Prostate gland (tissue), 2 donors: Measurements from ENCODE around the gene RNF208. TPM values are rescaled to one million over a fixed set of nuclear protein-coding genes. Genes with fewer than 3 reads are reported as not detected.
A peak's percentile ranks its signal among the peaks of the same experiment; 100 is the strongest.
"Not testable (repeated sequence)": the region's sequence is repeated elsewhere in the genome, so short reads cannot be mapped to it uniquely, and the experiment has no call there.

ENCODE experiments used
- DNase-seq: peaks from one replicate; pipeline ENCODE4 v3.0.0-alpha.2; 2019; ENCODE audit warnings: low spot score
- H3K27ac ChIP-seq, 2 donors: fragments of 200-600 bp; sonication (generic); 2 replicates each; pipeline ENCODE4 v1.5.1; 2017 to 2019
- H3K27me3 ChIP-seq: fragments of 200-600 bp; sonication (generic); replicated peaks from 2 replicates; pipeline ENCODE4 v1.5.1; 2019; ENCODE audit not compliant: insufficient read depth
- H3K36me3 ChIP-seq, 2 donors: fragments of 200-600 bp; sonication (generic); 1 replicate in 1 of 2; 2 replicates in 1 of 2; pipeline versions ENCODE4 v1.5.1 to v1.8.1; 2017 to 2019
- H3K4me1 ChIP-seq: fragments of 200-600 bp; sonication (generic); replicated peaks from 2 replicates; pipeline ENCODE4 v1.5.1; 2019
- H3K4me3 ChIP-seq, 2 donors: fragments of 200-600 bp; sonication (generic); 2 replicates each; pipeline ENCODE4 v1.5.1; 2017 to 2019
- H3K9me3 ChIP-seq: fragments of 200-600 bp; sonication (generic); 2 replicates; pipeline ENCODE4 v1.5.1; 2017
- CTCF ChIP-seq, 4 experiments: fragments of 200-600 bp in 2 of 4; fragments of 450-650 bp in 2 of 4; sonication (generic) in 2 of 4; IDR thresholded peaks; 1 replicate in 3 of 4; 2 replicates in 1 of 4; pipeline ENCODE4 v1.5.1; 2016 to 2019; ENCODE audit warnings: antibody characterized with exemption in 4 of 4, mild to moderate bottlenecking in 2 of 4, moderate library complexity in 2 of 4
- POLR2A ChIP-seq: fragments of 450-650 bp; IDR thresholded peaks from one replicate; pipeline ENCODE4 v1.6.1; 2016; ENCODE audit warnings: antibody characterized with exemption, mild to moderate bottlenecking
- POLR2AphosphoS5 ChIP-seq: sonication (generic); formaldehyde crosslinking; IDR thresholded peaks from one replicate; pipeline ENCODE4 v1.6.1; 2017; ENCODE audit warnings: antibody characterized with exemption
- WGBS: methylation state at CpG from one replicate; pipeline ENCODE4 v1.1.5; 2018; 5-methylcytosine and 5-hydroxymethylcytosine counted together
- intact Hi-C: fragments of 100-400 bp; cut with DNase I; formaldehyde crosslinking; loops from one replicate; pipeline ENCODE4 v1.14.2; 2022
- total RNA-seq, 2 donors: library from RNA; depleted of rRNA; stranded (reverse); fragments of >200 nt; gene quantifications; one replicate each; pipeline ENCODE4 v1.1.0, GENCODE V29; 2016

Gene RNF208
- total RNA-seq, 2 donors from 2014 or later, result 3.8 to 6.2 TPM

DNA sequence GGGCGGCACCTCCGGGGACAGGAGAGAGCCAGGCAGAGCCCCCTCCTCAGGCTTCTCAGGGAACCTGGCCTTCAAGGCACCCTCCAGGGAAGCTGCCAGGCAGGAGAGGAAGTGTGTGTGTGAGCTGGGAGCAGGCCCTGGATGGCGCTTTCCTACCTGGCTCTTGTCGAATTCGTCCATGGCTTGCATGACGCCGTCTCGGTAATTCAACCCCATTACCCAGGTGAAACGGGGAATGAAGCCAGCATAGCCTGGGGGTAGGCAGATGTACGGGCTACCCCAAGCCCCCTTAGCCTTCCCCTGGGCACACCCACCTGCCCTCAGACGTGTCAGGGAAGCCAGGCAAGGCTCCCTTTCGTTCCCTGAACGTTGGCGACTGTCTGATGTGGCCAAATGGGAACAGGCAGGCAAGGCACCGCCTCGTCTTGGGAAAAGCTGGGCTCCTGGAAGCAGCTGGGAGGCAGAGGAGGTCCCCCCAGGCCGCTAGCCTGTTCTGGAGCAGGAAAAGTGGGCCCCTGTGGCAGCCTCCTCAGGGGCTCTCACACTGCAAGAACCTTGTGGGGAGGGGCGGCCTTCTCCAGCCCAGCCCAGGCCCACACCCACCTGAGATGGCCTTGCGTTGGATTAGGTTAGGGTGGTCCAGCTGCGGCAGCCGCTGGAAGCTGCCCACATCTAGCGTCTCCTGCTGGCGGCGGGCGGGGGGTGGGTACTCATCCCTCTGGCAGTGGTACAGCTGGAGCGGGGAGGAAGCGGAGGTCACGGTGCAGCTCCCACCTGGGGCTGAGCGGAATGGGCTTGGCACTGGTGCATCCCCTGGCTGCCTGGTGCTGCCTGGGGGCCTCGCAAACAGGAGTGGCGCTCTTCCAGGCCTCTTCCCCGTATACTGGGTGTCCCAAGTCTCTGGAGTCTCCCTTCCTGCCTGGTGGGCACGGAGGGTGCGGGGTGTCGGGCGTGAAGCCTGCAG is 22.7 kb upstream of the RNF208 start:
- intact Hi-C loops, result no loop called here
- no peak for TF ChIP-seq POLR2A
- no peak for TF ChIP-seq CTCF (IDR thresholded peaks at IDR 0.05)
- no peak for TF ChIP-seq POLR2AphosphoS5
- H3K27ac ChIP-seq, result no peak overlapping the region

GRCh38 chr9:137243626-137244485 is 21.8 kb upstream of the RNF208 start:
- TF ChIP-seq POLR2A, result no peak
- TF ChIP-seq CTCF (IDR thresholded peaks at IDR 0.05), result no peak
- no peak for TF ChIP-seq POLR2AphosphoS5
- H3K4me1 ChIP-seq, result peaks cover 9% of the 10 kb centered on the region

More for the DNA sequence above, 22.7 kb upstream of the RNF208 start:
- no peaks in the 10 kb centered on the region for H3K27me3 ChIP-seq
- H3K4me1 ChIP-seq, result peaks cover 7% of the 10 kb centered on the region
- H3K4me3 ChIP-seq, result no peak overlapping the region
- 42% methylated on average over 32 of the region's 36 CpGs for WGBS
- no peaks in the 10 kb centered on the region for H3K9me3 ChIP-seq
- no peak for DNase-seq
- H3K36me3 ChIP-seq, result peaks cover 0 to 11% of the 10 kb centered on the region in 2 donors

GRCh38 chr9:137243266-137243625 is 21.2 kb upstream of the RNF208 start:
- WGBS, result 94% methylated on average over 18 of the region's 18 CpGs
- not testable (repeated sequence) for H3K27ac ChIP-seq

More at GRCh38 chr9:137243626-137244485, 21.8 kb upstream of the RNF208 start:
- H3K36me3 ChIP-seq, result peaks cover 0 to 11% of the 10 kb centered on the region in 2 donors
- DNase-seq, result no peak
- H3K27me3 ChIP-seq, result no peaks in the 10 kb centered on the region
- no peak overlapping the region for H3K27ac ChIP-seq
- WGBS, result 77% methylated on average over 15 of the region's 15 CpGs
- no peaks in the 10 kb centered on the region for H3K9me3 ChIP-seq
- intact Hi-C loops, result no loop called here
- H3K4me3 ChIP-seq, result no peak overlapping the region

DNA sequence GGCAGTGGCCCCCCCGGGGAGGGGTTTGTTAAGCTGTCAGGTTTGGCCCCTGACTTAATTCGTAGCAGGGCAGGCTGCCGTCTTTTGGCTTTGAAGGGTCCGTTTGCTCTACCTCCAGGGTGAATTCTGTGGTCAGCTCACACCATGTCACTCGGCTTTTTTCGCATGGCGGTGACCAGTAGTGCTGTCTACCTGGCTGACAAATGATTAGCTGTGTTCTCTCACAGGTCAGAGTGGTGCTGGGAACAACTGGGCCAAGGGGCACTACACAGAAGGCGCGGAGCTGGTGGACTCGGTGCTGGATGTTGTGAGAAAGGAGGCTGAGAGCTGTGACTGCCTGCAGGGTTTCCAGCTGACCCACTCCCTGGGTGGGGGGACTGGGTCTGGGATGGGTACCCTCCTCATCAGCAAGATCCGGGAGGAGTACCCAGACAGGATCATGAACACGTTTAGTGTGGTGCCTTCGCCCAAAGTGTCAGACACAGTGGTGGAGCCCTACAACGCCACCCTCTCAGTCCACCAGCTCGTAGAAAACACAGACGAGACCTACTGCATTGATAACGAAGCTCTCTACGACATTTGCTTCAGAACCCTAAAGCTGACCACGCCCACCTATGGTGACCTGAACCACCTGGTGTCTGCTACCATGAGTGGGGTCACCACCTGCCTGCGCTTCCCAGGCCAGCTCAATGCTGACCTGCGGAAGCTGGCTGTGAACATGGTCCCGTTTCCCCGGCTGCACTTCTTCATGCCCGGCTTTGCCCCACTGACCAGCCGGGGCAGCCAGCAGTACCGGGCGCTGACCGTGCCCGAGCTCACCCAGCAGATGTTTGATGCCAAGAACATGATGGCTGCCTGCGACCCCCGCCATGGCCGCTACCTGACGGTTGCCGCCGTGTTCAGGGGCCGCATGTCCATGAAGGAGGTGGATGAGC is 20.5 kb upstream of the RNF208 start:
- Histone ChIP-seq H3K27me3 (no peaks in the 10 kb centered on the region), H3K4me1 (peaks cover 19% of the 10 kb centered on the region), H3K9me3 (no peaks in the 10 kb centered on the region), H3K27ac (peak overlapping the region; percentile 86 to 92), H3K36me3 (peaks cover 0 to 11% of the 10 kb centered on the region in 2 donors), H3K4me3 (peak overlapping the region; percentile 73 to 81)
- TF ChIP-seq POLR2AphosphoS5 (no peak), CTCF (IDR thresholded peaks at IDR 0.05) (no peak), POLR2A (no peak)
- DNase-seq, result no peak
- intact Hi-C loops, result no loop called here
- WGBS, result 71% methylated on average over 35 of the region's 36 CpGs

More at GRCh38 chr9:137243266-137243625, 21.2 kb upstream of the RNF208 start:
- H3K36me3 ChIP-seq, result peaks cover 0 to 11% of the 10 kb centered on the region in 2 donors
- peaks cover 13% of the 10 kb centered on the region for H3K4me1 ChIP-seq
- H3K27me3 ChIP-seq, H3K9me3 ChIP-seq, H3K4me3 ChIP-seq, intact Hi-C loops, DNase-seq: not testable (repeated sequence)
